UCSD-AML1 (cell line): ENCODE results near the gene RNF145.

ENCODE experiments used
- DNase-seq: peaks from one replicate; lab custom pipeline; 2025; ENCODE audit not compliant: unreplicated experiment; lab: John Stamatoyannopoulos, UW

RNF145 gene

GRCh38 chr5:159218595-159219023 lies 9.3 kb upstream of the RNF145 start:
- DNase-seq = no peak

GRCh38 chr5:159217236-159217635 lies 7.9 kb upstream of the RNF145 start:
- DNase-seq = no peak

- no peak for DNase-seq
Observed at GRCh38 chr5:159216454-159216853, 7.1 kb upstream of the RNF145 start.

GRCh38 chr5:159215886-159216285 lies 6.5 kb upstream of the RNF145 start:
- DNase-seq = no peak

GRCh38 chr5:159214486-159215271 lies 5.3 kb upstream of the RNF145 start:
- DNase-seq = no peak

- no peak for DNase-seq
Observed at GRCh38 chr5:159212657-159213462, 3.5 kb upstream of the RNF145 start.

GRCh38 chr5:159211729-159212174 lies 2.4 kb upstream of the RNF145 start:
- peak; percentile 26 for DNase-seq

- DNase-seq = no peak
Observed at GRCh38 chr5:159210846-159211245, 1.5 kb upstream of the RNF145 start.

GRCh38 chr5:159210210-159210661 lies 883 bp upstream of the RNF145 start:
- DNase-seq = no peak

GRCh38 chr5:159208514-159209437 lies 577 bp downstream of the RNF145 start:
- peak; percentile 60 for DNase-seq

GRCh38 chr5:159207686-159208513 lies 1.5 kb downstream of the RNF145 start:
- DNase-seq = peak; percentile 83

GRCh38 chr5:159207222-159207685 lies 2.1 kb downstream of the RNF145 start:
- no peak for DNase-seq

GRCh38 chr5:159206818-159207217 lies 2.5 kb downstream of the RNF145 start:
- no peak for DNase-seq

GRCh38 chr5:159206368-159206767 lies 3.0 kb downstream of the RNF145 start:
- no peak for DNase-seq

GRCh38 chr5:159203351-159203750 lies 6.0 kb downstream of the RNF145 start:
- no peak for DNase-seq

GRCh38 chr5:159202151-159202550 lies 7.2 kb downstream of the RNF145 start:
- DNase-seq = no peak

GRCh38 chr5:159199780-159200179 lies 9.6 kb downstream of the RNF145 start:
- DNase-seq = no peak

- no peak for DNase-seq
Observed at GRCh38 chr5:159199225-159199624, 10.1 kb downstream of the RNF145 start.

- DNase-seq = no peak
Observed at GRCh38 chr5:159198063-159199036, 11.0 kb downstream of the RNF145 start.
